ENCODE data around the gene EML3.
"Not testable (repeated sequence)": the region's sequence is repeated elsewhere in the genome, so short reads cannot be mapped to it uniquely, and the experiment has no call there.

The EML3 gene

GRCh38 chr11:62612366-62613290, at the start of gene EML3, which contains the start of gene ROM1:
TSS of gene EML3 (minus strand) at chr11:62612775. CDS start at chr11:62612457, 318 bp downstream.
TSS of gene ROM1 (plus strand) at chr11:62613257. CDS start at chr11:62613282, 25 bp downstream.
- peak; percentile 69 for DNase-seq

GRCh38 chr11:62656796-62657429, 44.3 kb upstream of the EML3 start:
- DNase-seq: no peak

GRCh38 chr11:62654297-62654696, 41.7 kb upstream of the EML3 start:
- no peak for DNase-seq

- DNase-seq: no peak
These were observed 39.8 kb upstream of the EML3 start for GRCh38 chr11:62652161-62653006.

- not testable (repeated sequence) for DNase-seq
These were observed 37.7 kb upstream of the EML3 start for GRCh38 chr11:62650283-62650682.

GRCh38 chr11:62649486-62649885, 36.9 kb upstream of the EML3 start:
- DNase-seq: no peak

- no peak for DNase-seq
These were observed 36.4 kb upstream of the EML3 start for GRCh38 chr11:62648967-62649364.

- no peak for DNase-seq
These were observed 35.8 kb upstream of the EML3 start for GRCh38 chr11:62648185-62648966.

GRCh38 chr11:62647609-62648005, 35.0 kb upstream of the EML3 start:
- DNase-seq: no peak

GRCh38 chr11:62646825-62647608, 34.4 kb upstream of the EML3 start:
- DNase-seq: no peak

GRCh38 chr11:62645946-62646824, 33.6 kb upstream of the EML3 start, which contains the start of gene GANAB:
TSS of gene GANAB (minus strand) at chr11:62646613. CDS start at chr11:62646599, 14 bp downstream.
- peak; percentile 96 for DNase-seq

- no peak for DNase-seq
These were observed 33.0 kb upstream of the EML3 start for GRCh38 chr11:62645671-62645945.

GRCh38 chr11:62644220-62644619, 31.6 kb upstream of the EML3 start:
- DNase-seq: no peak

- DNase-seq: no peak
These were observed 19.9 kb upstream of the EML3 start for GRCh38 chr11:62632492-62632891.

GRCh38 chr11:62627713-62628112, 15.1 kb upstream of the EML3 start:
- DNase-seq: no peak

GRCh38 chr11:62622476-62623089, 10.0 kb upstream of the EML3 start:
- no peak for DNase-seq

- peak; percentile 96 for DNase-seq
These were observed 9.2 kb upstream of the EML3 start, which contains the start of gene B3GAT3 for GRCh38 chr11:62621567-62622470. TSS of gene B3GAT3 (minus strand) at chr11:62621986. CDS start at chr11:62621947, 39 bp downstream.

- no peak for DNase-seq
These were observed 8.5 kb upstream of the EML3 start for GRCh38 chr11:62621027-62621566.

All from retina (tissue), 1 donor.